Loucy (cell line): Measurements from ENCODE around the gene CACNA1D.
"Not testable (repeated sequence)": the region's sequence is repeated elsewhere in the genome, so short reads cannot be mapped to it uniquely, and the experiment has no call there.

Experiments
- H2AFZ ChIP-seq: fragments of 200-600 bp; sonication (generic); 2 replicates; pipeline ENCODE4 v1.6.0; 2016; ENCODE audit warnings: antibody characterized with exemption, mild to moderate bottlenecking, low read length, moderate library complexity
- H3F3A ChIP-seq: fragments of 200-600 bp; 2 replicates; pipeline ENCODE4 v1.6.0; 2016; ENCODE audit warnings: antibody characterized with exemption, low read depth, mild to moderate bottlenecking
- H3K27me3 ChIP-seq: fragments of 200-600 bp; sonication (generic); 2 replicates; pipeline ENCODE4 v1.6.1; 2014; ENCODE audit warnings: low read length, mild to moderate bottlenecking; ENCODE audit not compliant: insufficient read depth, poor library complexity, severe bottlenecking
- H3K36me3 ChIP-seq: fragments of 200-600 bp; sonication (generic); 2 replicates; pipeline ENCODE4 v1.6.1; 2016; ENCODE audit warnings: low read length; ENCODE audit not compliant: insufficient read depth
- H3K4me1 ChIP-seq: fragments of 200-600 bp; sonication (generic); 2 replicates; pipeline ENCODE4 v1.5.1; 2014; ENCODE audit warnings: low read length, mild to moderate bottlenecking; ENCODE audit not compliant: insufficient read depth, poor library complexity, severe bottlenecking
- H3K4me2 ChIP-seq: fragments of 200-600 bp; sonication (generic); 2 replicates; pipeline ENCODE4 v1.6.0; 2014; ENCODE audit warnings: antibody characterized with exemption, low read length, low read depth, mild to moderate bottlenecking; ENCODE audit not compliant: poor library complexity, severe bottlenecking
- H3K4me3 ChIP-seq: fragments of 200-600 bp; sonication (generic); 2 replicates; pipeline ENCODE4 v1.5.1; 2014; ENCODE audit warnings: low read length, mild to moderate bottlenecking, mixed read lengths; ENCODE audit not compliant: poor library complexity, severe bottlenecking
- H3K79me2 ChIP-seq: fragments of 200-600 bp; sonication (generic); 2 replicates; pipeline ENCODE4 v1.6.1; 2014; ENCODE audit warnings: low read length; ENCODE audit not compliant: insufficient read depth
- H3K9ac ChIP-seq: fragments of 200-600 bp; sonication (generic); 2 replicates; pipeline ENCODE4 v1.6.0; 2014; ENCODE audit warnings: mild to moderate bottlenecking, low read depth, low read length, moderate library complexity; ENCODE audit not compliant: poor library complexity, severe bottlenecking
- H3K9me2 ChIP-seq: fragments of 200-600 bp; sonication (generic); replicated peaks from 2 replicates; pipeline ENCODE4 v1.6.1; 2016; ENCODE audit warnings: low read depth, low read length, mixed read lengths
- H3K9me3 ChIP-seq: fragments of 200-600 bp; sonication (generic); 2 replicates; pipeline ENCODE4 v1.6.1; 2014; ENCODE audit warnings: mild to moderate bottlenecking, antibody characterized with exemption, low read length, low read depth; ENCODE audit not compliant: insufficient read depth
- H4K20me1 ChIP-seq: fragments of 200-600 bp; sonication (generic); 2 replicates; pipeline ENCODE4 v1.6.0; 2014; ENCODE audit warnings: antibody characterized with exemption, low read length, mild to moderate bottlenecking; ENCODE audit not compliant: insufficient read depth, poor library complexity, severe bottlenecking
- CTCF ChIP-seq: fragments of 200-600 bp; sonication (generic); conservative IDR thresholded peaks from 2 replicates; pipeline ENCODE4 v1.5.1; 2014; ENCODE audit warnings: mild to moderate bottlenecking, antibody characterized with exemption, low read length
- EZH2phosphoT487 ChIP-seq: fragments of 200-600 bp; IDR thresholded peaks from 2 replicates; pipeline ENCODE4 v1.6.1; 2018; ENCODE audit warnings: antibody characterized with exemption, mild to moderate bottlenecking, moderate library complexity, borderline replicate concordance

The CACNA1D gene

GRCh38 chr3:53657651-53658050 lies 163.2 kb downstream of the CACNA1D start:
- TF ChIP-seq EZH2phosphoT487 = no peak
- Histone ChIP-seq H3K9me3 (no peaks in the 10 kb centered on the region), H2AFZ (no peak overlapping the region), H3K36me3 (no peaks in the 10 kb centered on the region), H3K4me2 (no peak overlapping the region), H3K27me3 (no peaks in the 10 kb centered on the region), H3K4me3 (no peak overlapping the region), H3K9me2 (no peaks in the 10 kb centered on the region), H3K9ac (no peak overlapping the region), H3K79me2 (no peaks in the 10 kb centered on the region), H3F3A (no peaks in the 10 kb centered on the region), H3K4me1 (no peaks in the 10 kb centered on the region), H4K20me1 (no peaks in the 10 kb centered on the region)

GRCh38 chr3:53658613-53659193 lies 164.3 kb downstream of the CACNA1D start:
- no peaks in the 10 kb centered on the region for H3K4me1 ChIP-seq
- H3K9me3 ChIP-seq = no peaks in the 10 kb centered on the region
- no peak overlapping the region for H3K4me3 ChIP-seq
- no peak overlapping the region for H2AFZ ChIP-seq
- H3K27me3 ChIP-seq = no peaks in the 10 kb centered on the region
- no peaks in the 10 kb centered on the region for H4K20me1 ChIP-seq
- H3K36me3 ChIP-seq = no peaks in the 10 kb centered on the region
- no peaks in the 10 kb centered on the region for H3K79me2 ChIP-seq
- H3K4me2 ChIP-seq = no peak overlapping the region
- H3K9ac ChIP-seq = no peak overlapping the region
- TF ChIP-seq EZH2phosphoT487 (no peak), CTCF (no peak)
- no peaks in the 10 kb centered on the region for H3F3A ChIP-seq
- H3K9me2 ChIP-seq = no peaks in the 10 kb centered on the region

DNA sequence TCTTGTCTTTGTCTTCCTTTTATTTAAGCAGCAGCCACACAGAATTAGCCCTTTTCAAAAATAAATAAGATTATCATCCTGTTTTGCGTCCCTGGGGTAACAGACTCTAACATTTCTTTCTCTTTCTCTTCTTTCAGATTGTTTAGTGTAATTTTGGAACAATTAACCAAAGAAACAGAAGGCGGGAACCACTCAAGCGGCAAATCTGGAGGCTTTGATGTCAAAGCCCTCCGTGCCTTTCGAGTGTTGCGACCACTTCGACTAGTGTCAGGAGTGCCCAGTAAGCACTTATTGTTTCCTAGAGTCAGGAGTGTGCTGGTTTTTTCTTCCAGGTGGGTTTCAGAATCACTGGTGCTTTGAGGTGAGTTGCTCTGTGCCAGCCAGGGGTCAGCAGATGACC lies 165.6 kb downstream of the CACNA1D start:
- no peaks in the 10 kb centered on the region for H3K9me2 ChIP-seq
- H3F3A ChIP-seq = no peaks in the 10 kb centered on the region
- no peak overlapping the region for H3K9ac ChIP-seq
- no peaks in the 10 kb centered on the region for H3K27me3 ChIP-seq
- H3K9me3 ChIP-seq = no peaks in the 10 kb centered on the region; the same call in 1 of the 2 replicates
- no peak overlapping the region for H3K4me2 ChIP-seq
- no peak overlapping the region for H3K4me3 ChIP-seq
- no peaks in the 10 kb centered on the region for H3K36me3 ChIP-seq
- H3K79me2 ChIP-seq = no peaks in the 10 kb centered on the region
- TF ChIP-seq CTCF (no peak), EZH2phosphoT487 (no peak)
- H3K4me1 ChIP-seq = no peaks in the 10 kb centered on the region
- H2AFZ ChIP-seq = no peak overlapping the region
- H4K20me1 ChIP-seq = no peaks in the 10 kb centered on the region

DNA sequence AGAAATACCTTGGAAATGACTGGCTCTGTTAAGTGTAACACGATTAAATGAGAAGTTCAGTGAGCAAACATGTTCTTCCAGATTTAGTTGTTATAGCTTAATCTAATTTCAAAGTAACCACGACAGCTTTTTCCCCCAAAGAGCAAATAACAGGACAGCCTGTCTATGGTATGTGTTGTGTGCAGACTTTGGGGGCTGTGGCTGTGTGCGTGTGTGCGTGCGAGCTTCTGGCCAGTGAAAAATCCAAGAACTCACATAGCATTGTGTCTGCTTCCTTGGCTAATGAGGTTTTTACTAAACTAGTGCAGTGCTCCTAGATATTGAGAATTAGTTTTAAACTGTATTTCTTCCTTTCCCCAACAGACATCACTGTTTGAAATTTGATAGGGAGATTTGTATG lies 167.1 kb downstream of the CACNA1D start:
- Histone ChIP-seq H3K36me3 (no peaks in the 10 kb centered on the region), H3K9me3 (no peaks in the 10 kb centered on the region; the same call in 1 of the 2 replicates), H2AFZ (no peak overlapping the region), H3K9me2 (no peaks in the 10 kb centered on the region), H3K4me1 (no peaks in the 10 kb centered on the region), H3K9ac (no peak overlapping the region), H3F3A (no peaks in the 10 kb centered on the region), H3K4me3 (no peak overlapping the region), H3K79me2 (no peaks in the 10 kb centered on the region), H3K27me3 (no peaks in the 10 kb centered on the region), H4K20me1 (no peaks in the 10 kb centered on the region), H3K4me2 (no peak overlapping the region)
- TF ChIP-seq EZH2phosphoT487 (no peak), CTCF (no peak)

DNA sequence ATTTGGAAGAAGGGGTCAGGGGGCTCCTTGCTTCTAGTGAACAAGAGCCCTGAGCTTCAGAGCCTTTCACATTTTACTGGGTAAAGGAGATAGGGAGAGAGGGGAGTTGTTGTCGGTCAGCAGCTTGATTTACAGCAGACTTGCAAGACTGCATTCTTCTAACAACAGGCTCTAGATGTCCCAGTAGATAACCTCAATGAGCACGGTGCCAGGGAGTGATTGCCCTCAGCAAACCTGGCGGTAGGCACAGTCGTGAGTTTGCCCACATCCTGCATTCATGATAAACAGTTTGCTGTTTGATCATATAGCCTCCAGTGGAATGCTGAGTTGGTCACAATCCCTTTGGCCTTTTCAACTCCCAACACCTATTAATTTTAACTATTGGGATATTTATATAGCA lies 170.4 kb downstream of the CACNA1D start:
- not testable (repeated sequence) for H3K4me3 ChIP-seq, H3K27me3 ChIP-seq, H4K20me1 ChIP-seq, H3K9me2 ChIP-seq, H3K36me3 ChIP-seq, H3K79me2 ChIP-seq, H3K4me1 ChIP-seq, H3K4me2 ChIP-seq, H2AFZ ChIP-seq, H3K9me3 ChIP-seq, H3K9ac ChIP-seq, H3F3A ChIP-seq
